ENCODE data around the gene RANBP3.
A peak's percentile ranks its signal among the peaks of the same experiment; 100 is the strongest.
"Not testable (repeated sequence)": the region's sequence is repeated elsewhere in the genome, so short reads cannot be mapped to it uniquely, and the experiment has no call there.

The RANBP3 gene, protein sequence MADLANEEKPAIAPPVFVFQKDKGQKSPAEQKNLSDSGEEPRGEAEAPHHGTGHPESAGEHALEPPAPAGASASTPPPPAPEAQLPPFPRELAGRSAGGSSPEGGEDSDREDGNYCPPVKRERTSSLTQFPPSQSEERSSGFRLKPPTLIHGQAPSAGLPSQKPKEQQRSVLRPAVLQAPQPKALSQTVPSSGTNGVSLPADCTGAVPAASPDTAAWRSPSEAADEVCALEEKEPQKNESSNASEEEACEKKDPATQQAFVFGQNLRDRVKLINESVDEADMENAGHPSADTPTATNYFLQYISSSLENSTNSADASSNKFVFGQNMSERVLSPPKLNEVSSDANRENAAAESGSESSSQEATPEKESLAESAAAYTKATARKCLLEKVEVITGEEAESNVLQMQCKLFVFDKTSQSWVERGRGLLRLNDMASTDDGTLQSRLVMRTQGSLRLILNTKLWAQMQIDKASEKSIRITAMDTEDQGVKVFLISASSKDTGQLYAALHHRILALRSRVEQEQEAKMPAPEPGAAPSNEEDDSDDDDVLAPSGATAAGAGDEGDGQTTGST

DNA sequence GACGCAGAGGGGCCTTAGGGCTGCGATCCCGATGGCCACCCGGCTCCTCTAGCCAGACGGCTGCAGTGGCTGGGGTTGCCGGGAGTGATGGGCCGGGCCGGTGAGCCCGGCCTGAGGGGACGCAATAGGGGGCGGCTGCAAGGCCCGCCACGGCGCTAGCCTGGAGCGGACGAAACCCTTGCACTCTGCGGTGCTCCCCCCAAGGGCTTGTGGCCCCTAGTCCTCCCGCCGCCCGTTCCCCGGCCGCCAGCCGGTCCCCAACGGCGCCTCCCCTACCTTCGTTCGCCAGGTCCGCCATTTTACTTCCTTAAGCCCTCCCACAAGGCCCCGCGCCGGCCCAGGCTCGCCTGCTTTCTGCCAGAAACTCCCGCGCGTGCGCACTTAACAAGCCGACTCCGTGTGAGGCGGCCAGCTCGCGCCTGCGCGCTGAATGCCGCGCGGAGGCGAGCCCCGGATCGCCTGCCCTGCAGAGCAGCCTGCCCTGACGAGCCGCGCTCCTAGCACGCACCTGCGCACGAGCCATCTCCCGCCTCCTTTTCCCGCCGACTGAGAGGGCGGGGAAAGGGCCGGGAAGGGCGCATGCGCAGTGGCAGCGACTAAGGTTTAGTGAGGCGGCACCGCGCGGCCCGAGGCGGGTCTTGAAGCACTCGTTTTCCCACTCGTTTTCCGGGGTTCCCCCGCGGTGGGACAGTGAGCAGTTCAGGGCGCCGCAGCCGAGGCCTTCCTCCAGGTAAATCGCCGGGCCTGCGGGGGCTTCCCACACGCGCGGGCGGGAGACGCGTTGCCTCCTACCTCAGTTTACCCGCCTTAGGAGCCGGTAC, at the start of gene RANBP3:
Gene RANBP3 (minus strand): TSS at position 356 of the 821 bp plus-strand sequence. CDS start 58 bp downstream, at position 298.
- peak; percentile 96 to 99 for DNase-seq (ENCODE audit: low read depth in 2 of 2)

DNA sequence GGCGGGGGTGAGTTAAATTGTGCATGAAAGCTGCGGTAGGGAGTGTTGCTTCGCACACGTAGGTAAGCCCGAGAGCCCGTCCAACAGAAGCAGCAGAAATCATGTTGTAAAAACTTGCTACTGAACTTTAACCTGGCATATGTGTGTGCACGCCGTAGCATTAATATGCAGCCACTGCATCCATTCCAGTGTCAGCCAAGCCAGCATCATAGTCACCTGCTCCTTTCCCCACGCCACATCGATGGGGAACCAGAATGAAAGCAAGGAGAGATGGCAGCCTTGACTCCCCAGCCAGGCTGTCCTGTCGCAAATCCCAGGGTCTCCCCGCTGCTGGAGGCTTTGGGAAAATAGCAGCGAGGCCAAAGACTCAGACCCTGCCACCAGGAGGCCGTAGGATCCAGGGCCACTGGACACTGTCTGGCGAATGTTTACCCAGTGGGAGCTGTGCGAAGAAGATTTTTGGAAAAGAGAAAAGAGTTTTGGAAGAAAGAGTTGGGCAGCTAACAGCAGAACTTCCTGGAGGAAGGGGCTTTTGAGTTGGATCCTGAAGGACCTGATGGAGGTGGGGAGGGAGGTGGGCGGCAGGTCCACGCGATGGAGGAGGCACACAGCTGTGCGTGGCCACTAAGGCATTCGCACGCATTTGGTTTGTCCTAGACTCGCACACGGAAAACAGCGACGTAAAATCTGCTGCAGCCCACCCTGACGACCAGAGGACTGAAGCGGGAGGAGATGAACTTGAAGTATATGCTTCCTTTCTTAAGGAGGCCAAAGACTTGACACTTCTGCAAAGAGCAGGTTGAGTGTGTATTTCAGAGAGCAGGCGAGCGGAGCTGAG, 48.7 kb upstream of the RANBP3 start:
- no peak for DNase-seq (ENCODE audit: low read depth in 2 of 2)

- DNase-seq (ENCODE audit: low read depth in 2 of 2), result not testable (repeated sequence)
Observed at GRCh38 chr19:6024756-6025155, 46.8 kb upstream of the RANBP3 start.

- DNase-seq (ENCODE audit: low read depth in 2 of 2), result no peak
Observed at GRCh38 chr19:6023936-6024335, 46.0 kb upstream of the RANBP3 start.

DNA sequence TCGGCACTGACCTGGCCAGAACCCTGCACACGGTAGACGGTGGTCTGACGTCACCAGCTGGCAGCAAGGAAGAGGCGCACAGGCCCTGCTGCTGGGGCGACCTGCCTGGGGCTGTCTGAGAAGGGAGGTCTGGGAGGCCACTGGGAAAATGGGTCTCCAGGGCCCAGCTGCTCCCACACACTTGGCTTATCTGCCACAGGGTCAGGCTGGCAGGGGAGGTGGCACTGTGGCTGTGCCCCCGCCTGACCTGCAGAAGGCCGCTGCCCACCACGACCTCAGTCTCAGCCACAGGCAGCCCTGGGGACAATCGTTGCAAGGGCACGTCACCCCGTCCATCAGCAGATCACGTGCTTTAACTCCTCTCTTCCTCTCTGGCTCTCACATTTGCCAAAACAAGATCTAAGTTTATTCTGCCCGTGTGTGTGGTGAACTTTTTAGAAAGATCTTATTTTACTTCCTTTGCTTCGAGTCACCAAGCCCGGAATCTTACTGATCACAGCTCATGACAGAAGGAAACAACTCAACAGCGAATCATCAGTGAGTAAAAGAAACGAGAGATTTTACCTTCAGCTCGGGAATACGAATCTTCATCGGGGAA, 45.2 kb upstream of the RANBP3 start:
- no peak for DNase-seq (ENCODE audit: low read depth in 2 of 2)

DNA sequence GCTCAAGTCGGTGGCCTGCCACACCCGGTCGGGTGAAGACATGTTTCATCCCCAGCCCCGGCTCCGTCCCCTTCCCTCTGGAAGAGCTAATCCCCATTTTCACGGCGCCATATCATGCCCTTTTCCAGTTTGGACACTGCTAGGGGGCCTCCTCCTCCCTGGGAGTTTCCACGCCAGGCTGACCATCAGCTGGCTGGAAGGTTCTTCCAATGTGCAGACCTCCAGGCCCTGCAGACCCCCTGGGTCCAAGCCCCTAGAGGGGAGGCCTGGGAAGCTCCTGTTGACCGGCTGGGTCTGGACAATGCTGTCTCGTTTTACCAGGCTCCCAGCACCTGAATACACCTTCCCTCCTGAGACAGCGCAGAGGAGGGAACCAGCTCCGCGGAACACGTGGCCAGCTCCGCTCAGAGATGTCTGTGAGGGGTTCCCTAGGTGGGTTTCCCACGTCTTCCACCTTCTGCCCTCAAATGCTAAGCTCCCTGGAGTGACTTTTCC, 44.7 kb upstream of the RANBP3 start:
- no peak for DNase-seq (ENCODE audit: low read depth in 2 of 2)

DNA sequence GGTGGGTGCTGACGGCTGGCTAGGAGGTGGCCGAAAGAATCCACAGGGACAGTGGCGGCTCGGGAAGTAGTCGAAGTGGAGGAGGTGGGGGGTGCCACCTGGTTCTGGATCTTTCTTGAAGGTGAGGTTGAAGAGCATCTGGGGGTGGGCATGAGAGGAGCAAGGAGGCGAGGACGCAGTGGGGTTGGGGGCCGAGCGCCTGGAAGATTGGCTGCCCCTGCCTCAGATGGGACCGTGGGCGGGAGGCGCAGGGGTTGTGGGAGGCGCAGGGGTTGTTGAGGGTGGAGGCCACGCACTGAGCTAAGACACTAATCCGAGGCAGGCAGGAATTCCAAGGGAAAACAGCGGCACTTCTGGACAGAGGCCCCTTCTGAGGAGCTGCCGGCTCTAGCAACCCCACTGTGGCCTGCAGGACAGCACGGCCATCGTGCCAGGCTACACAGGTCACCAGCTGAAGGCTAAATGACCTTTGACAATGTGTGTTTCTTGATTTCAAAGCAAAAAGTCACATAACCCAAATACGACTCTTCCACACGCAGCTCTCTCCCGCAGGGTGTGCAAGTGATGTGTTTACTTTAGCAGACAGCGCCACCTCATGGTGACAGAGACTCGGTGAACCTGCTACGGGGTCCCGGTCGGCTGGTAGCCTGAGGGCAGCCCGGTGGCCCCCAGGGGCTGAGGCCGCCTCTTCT, 44.1 kb upstream of the RANBP3 start:
- peak; percentile 64 for DNase-seq (ENCODE audit: low read depth in 2 of 2)

DNA sequence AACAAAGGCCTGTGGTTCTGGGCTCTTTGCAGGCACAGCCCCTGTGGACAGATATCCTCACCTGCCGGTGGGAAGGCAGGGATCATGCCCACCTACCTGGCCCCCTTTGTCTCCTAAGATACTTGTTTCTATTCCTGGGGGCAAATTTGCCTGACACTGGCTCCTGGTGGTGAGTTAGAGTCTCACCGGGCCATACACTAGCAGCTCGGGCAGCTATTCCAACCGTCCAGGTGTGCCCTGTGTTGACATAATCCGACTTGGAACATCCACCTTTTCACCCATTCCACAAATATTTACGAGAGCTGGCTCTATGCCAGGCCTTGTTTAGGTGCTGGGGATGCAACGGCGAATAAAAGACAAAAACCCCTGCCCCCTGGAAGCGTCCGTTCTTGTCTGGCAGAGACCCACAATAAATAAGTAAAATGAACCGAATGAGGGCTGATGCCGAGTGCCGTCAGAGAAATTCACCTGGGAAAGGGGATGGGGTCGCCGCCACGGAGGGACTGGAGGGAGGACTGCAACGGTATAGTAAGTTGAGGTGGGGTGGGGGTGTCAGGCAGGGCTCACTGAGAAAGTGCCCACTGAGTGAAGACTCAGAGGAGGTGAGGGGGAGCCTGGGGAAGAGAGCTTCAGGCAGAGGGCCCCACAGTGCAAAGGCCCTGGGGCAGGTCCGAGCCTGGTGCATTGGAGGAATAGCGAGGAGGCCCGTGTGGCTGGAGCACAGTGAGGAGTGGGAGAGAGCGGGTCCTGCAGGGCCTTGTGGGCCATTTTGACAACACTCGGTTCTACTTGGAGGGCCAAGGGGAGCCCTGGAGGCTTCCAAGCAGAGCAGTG, 43.2 kb upstream of the RANBP3 start:
- no peak for DNase-seq (ENCODE audit: low read depth in 2 of 2)

GRCh38 chr19:6020166-6020882, 42.4 kb upstream of the RANBP3 start:
- no peak for DNase-seq (ENCODE audit: low read depth in 2 of 2)

GRCh38 chr19:6018786-6019185, 40.8 kb upstream of the RANBP3 start:
- no peak for DNase-seq (ENCODE audit: low read depth in 2 of 2)

DNA sequence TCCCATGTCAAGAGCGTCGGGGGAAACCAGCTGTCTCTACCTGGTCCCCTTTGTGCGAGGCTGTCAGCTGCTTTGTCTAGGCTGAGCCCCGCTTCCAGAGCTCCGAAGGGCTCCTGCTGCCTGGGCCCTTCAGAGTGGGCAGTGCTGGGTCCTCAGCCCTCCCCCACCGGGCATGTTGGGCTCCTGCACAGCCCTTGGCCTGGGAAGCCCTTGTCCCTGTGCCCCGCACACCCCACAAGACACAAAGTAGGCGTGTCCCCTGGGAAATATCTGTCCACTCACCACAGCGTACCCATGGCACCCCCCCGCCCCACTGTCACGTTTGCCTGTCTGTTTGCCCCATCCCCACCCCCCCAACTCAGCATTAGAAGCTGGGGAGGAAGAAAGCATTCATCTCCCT, 39.6 kb upstream of the RANBP3 start:
- no peak for DNase-seq (ENCODE audit: low read depth in 2 of 2)

- DNase-seq (ENCODE audit: low read depth in 2 of 2), result no peak
Observed at GRCh38 chr19:6015841-6016545, 38.1 kb upstream of the RANBP3 start.

DNA sequence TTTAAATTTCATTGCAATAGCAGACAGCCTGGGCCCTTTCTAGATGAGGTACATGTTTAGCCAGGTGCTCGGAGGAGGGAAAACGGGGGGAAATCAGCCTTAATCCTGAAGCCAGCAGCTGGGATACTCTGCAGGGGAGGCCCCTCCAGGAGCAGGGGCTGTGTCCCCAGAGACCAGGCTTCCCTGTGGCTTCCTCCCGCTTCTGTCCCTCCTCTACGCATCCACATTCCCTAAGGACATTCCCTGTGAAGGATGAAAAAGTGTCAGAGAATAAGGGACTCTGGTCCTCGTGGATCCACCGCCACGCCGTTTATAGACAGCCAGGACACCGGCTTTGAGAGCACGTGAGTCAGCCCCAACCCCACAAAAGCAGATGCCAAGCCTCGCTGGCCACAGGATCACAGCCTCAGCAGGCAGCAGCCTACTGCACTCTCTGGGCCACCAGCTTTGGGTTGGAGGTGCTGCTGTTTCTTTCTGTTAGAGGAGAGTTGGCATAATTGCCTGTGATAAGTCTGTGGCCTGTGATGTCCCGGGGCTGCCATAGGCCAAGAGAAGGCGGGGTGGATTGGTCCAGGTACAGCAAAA, 36.7 kb upstream of the RANBP3 start:
- no peak for DNase-seq (ENCODE audit: low read depth in 2 of 2)

- DNase-seq (ENCODE audit: low read depth in 2 of 2), result no peak
Observed at GRCh38 chr19:6012426-6013170, 34.7 kb upstream of the RANBP3 start.

DNA sequence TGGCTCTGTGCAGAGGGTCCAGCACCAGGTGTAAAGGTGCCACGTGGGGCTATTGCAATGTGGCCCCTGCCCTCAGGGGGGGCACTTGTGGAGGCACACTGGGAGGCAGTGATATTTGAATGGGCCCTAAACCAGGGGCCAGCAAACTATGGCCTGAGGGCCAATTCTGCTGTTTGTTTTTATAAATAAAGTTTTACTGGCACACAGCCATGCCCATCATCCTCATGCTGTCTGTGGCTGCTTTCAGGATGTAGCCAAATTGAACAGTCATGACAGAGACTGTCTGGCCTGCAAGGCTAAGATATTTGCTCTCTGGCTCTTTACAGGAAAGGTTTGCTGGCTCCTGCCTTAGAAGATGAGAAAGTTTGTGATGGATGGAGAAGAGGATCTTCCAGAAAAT, 33.9 kb upstream of the RANBP3 start:
- DNase-seq (ENCODE audit: low read depth in 2 of 2), result no peak

DNA sequence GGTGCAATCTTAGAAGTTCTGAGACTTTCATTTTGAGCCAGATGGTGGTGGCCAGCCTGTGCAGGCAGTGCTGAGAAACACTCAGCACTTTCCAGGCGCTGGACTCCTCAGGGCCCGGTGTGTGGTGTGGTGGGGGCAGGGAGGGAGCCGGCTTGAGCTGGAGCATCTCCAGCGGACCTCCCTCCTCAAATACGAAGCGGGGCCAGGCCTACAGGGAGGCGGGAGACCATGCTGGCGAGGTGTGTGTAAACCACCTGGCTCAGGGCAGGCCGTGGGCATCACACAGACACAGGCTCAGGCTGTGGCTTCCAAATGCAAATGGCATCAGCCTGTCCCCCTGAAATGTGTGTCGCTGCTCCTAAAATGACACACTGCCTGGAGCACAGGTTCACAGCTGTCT, 33.3 kb upstream of the RANBP3 start:
- no peak for DNase-seq (ENCODE audit: low read depth in 2 of 2)

DNA sequence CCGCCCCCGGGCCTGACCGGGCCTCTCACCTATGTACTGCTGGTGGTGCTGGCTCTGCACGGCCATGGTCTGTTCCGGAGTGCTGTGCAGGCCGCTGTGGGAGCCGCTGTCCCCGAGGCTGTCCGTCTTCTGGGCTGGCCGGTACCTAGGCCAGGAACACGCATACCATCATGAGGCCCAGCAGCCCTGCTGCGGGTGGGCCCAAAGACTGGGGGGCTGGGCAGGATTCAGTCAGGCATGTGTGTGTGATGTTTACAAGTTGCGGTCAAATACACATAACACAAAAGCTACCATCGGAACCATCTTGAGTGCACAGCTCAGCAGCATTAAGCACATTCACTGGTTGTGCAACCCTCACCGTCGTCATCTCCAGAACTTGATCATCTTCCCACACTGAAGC, 32.2 kb upstream of the RANBP3 start:
- DNase-seq (ENCODE audit: low read depth in 2 of 2), result no peak

Data from stimulated activated CD8-positive, alpha-beta memory T cell treated with anti-CD3 and anti-CD28 coated beads, Interleukin-2, amount 100 ng/mL, for 48 hours (primary cell).